Measurements from ENCODE around the gene ADI1. TPM values are rescaled to one million over a fixed set of nuclear protein-coding genes. Genes with fewer than 3 reads are reported as not detected.
"Not testable (repeated sequence)": the region's sequence is repeated elsewhere in the genome, so short reads cannot be mapped to it uniquely, and the experiment has no call there.

The ADI1 gene
- total RNA-seq, 4 donors from 2014 or later, result 44.1 to 110 (median 78.1) TPM

- in situ Hi-C loops (cut with MboI; ENCODE audit: low pct_ligation_motif_present in 1 of 4, low pct_unique_long_range_greater_than_20kb in 1 of 4, low sequenced_read_pairs in 3 of 4), result no loop called here
Measured at GRCh38 chr2:3457524-3458395, 61.6 kb downstream of the ADI1 start.

GRCh38 chr2:3456125-3456524, 63.2 kb downstream of the ADI1 start:
- Histone ChIP-seq H3K36me3 (peaks cover 0 to 14% (median 4%) of the 10 kb centered on the region in 4 donors), H3K4me1 (no peaks in the 10 kb centered on the region), H3K27me3 (no peaks in the 10 kb centered on the region), H3K9me3 (no peaks in the 10 kb centered on the region), H3K4me3 (no peak overlapping the region), H3K27ac (no peak overlapping the region)
- DNase-seq, result no peak
- intact Hi-C loops (cut with DNase I; ENCODE audit: low total_unique reads), result no loop called here
- TF ChIP-seq POLR2AphosphoS5 (IDR thresholded peaks at IDR 0.05) (no peak), POLR2A (IDR thresholded peaks at IDR 0.05) (no peak), EP300 (IDR thresholded peaks at IDR 0.05; ENCODE audit: low read depth) (no peak)
- TF ChIP-seq, protein P1, sequence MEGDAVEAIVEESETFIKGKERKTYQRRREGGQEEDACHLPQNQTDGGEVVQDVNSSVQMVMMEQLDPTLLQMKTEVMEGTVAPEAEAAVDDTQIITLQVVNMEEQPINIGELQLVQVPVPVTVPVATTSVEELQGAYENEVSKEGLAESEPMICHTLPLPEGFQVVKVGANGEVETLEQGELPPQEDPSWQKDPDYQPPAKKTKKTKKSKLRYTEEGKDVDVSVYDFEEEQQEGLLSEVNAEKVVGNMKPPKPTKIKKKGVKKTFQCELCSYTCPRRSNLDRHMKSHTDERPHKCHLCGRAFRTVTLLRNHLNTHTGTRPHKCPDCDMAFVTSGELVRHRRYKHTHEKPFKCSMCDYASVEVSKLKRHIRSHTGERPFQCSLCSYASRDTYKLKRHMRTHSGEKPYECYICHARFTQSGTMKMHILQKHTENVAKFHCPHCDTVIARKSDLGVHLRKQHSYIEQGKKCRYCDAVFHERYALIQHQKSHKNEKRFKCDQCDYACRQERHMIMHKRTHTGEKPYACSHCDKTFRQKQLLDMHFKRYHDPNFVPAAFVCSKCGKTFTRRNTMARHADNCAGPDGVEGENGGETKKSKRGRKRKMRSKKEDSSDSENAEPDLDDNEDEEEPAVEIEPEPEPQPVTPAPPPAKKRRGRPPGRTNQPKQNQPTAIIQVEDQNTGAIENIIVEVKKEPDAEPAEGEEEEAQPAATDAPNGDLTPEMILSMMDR (IDR thresholded peaks at IDR 0.05), result no peak
- in situ Hi-C loops (cut with MboI; ENCODE audit: low pct_ligation_motif_present in 1 of 4, low pct_unique_long_range_greater_than_20kb in 1 of 4, low sequenced_read_pairs in 3 of 4), result no loop called here
- 88 to 94% methylated on average over 8 to 14 of the region's 14 CpGs for WGBS, 2 donors (ENCODE audit: low coverage in 1 of 2)

More at GRCh38 chr2:3457524-3458395, 61.6 kb downstream of the ADI1 start:
- no peak overlapping the region for H3K4me3 ChIP-seq
- H3K27me3 ChIP-seq, result no peaks in the 10 kb centered on the region
- intact Hi-C loops (cut with DNase I; ENCODE audit: low total_unique reads), result no loop called here
- H3K27ac ChIP-seq, result no peak overlapping the region
- H3K9me3 ChIP-seq, result no peaks in the 10 kb centered on the region
- DNase-seq, result no peak
- TF ChIP-seq EP300 (IDR thresholded peaks at IDR 0.05; ENCODE audit: low read depth) (no peak), POLR2AphosphoS5 (IDR thresholded peaks at IDR 0.05) (no peak), POLR2A (IDR thresholded peaks at IDR 0.05) (no peak)
- TF ChIP-seq, protein P1 (IDR thresholded peaks at IDR 0.05), result no peak
- peaks cover 0 to 4% (median 2%) of the 10 kb centered on the region in 4 donors for H3K4me1 ChIP-seq
- peaks cover 0 to 14% (median 4%) of the 10 kb centered on the region in 4 donors for H3K36me3 ChIP-seq
- WGBS, 2 donors (ENCODE audit: low coverage in 1 of 2), result 95 to 100% methylated on average over 3 to 30 of the region's 30 CpGs

- no peak for DNase-seq
- TF ChIP-seq, protein P1 (IDR thresholded peaks at IDR 0.05), result no peak
- TF ChIP-seq POLR2A (IDR thresholded peaks at IDR 0.05), result no peak
- no peak for TF ChIP-seq POLR2AphosphoS5 (IDR thresholded peaks at IDR 0.05)
- TF ChIP-seq EP300 (IDR thresholded peaks at IDR 0.05; ENCODE audit: low read depth), result no peak
- H3K9me3 ChIP-seq, result no peaks in the 10 kb centered on the region
- H3K4me1 ChIP-seq, result no peaks in the 10 kb centered on the region
- 97% methylated on average over 22 of the region's 22 CpGs; no CpG with 5 or more reads in 1 of the 2 donors for WGBS, 2 donors (ENCODE audit: low coverage in 1 of 2)
- H3K4me3 ChIP-seq, result no peak overlapping the region
- H3K27ac ChIP-seq, result no peak overlapping the region
- H3K27me3 ChIP-seq, result no peaks in the 10 kb centered on the region
- in situ Hi-C loops (cut with MboI; ENCODE audit: low pct_ligation_motif_present in 1 of 4, low pct_unique_long_range_greater_than_20kb in 1 of 4, low sequenced_read_pairs in 3 of 4) (no loop called here), intact Hi-C loops (cut with DNase I; ENCODE audit: low total_unique reads) (no loop called here)
- peaks cover 0 to 14% (median 4%) of the 10 kb centered on the region in 4 donors for H3K36me3 ChIP-seq
Measured at GRCh38 chr2:3454802-3455201, 64.5 kb downstream of the ADI1 start.

- peaks cover 0 to 14% (median 4%) of the 10 kb centered on the region in 4 donors for H3K36me3 ChIP-seq
- H3K27me3 ChIP-seq; H3K4me3 ChIP-seq; in situ Hi-C loops (cut with MboI; ENCODE audit: low pct_ligation_motif_present in 1 of 4, low pct_unique_long_range_greater_than_20kb in 1 of 4, low sequenced_read_pairs in 3 of 4); H3K4me1 ChIP-seq; intact Hi-C loops (cut with DNase I; ENCODE audit: low total_unique reads); DNase-seq; H3K9me3 ChIP-seq; H3K27ac ChIP-seq: not testable (repeated sequence)
- WGBS, 2 donors (ENCODE audit: low coverage in 1 of 2), result 96% methylated on average over 6 of the region's 6 CpGs; no CpG with 5 or more reads in 1 of the 2 donors
Measured at GRCh38 chr2:3454005-3454404, 65.3 kb downstream of the ADI1 start.

Data from transverse colon (tissue), 4 donors.